GM23338 (cell line): ENCODE data around the gene NEO1. TPM values are rescaled to one million over a fixed set of nuclear protein-coding genes. Genes with fewer than 3 reads are reported as not detected.

Experiments
- ATAC-seq: fragments of 200-7000 bp; cut with Tn5 transposase; 3 replicates; pipeline ENCODE4 v1.9.1; 2020
- DNase-seq: peaks from one replicate; pipeline ENCODE4 v3.0.0-alpha.2; 2015; ENCODE audit warnings: low spot score
- H2AFZ ChIP-seq: fragments of 200-600 bp; sonication (generic); 2 replicates; pipeline ENCODE4 v1.8.0; 2016; ENCODE audit warnings: antibody characterized with exemption, mild to moderate bottlenecking, moderate library complexity
- H3F3A ChIP-seq: fragments of 200-600 bp; sonication (generic); replicated peaks from 2 replicates; pipeline ENCODE4 v1.8.0; 2017; ENCODE audit warnings: antibody characterized with exemption, mixed run types, low read depth
- H3K27ac ChIP-seq: fragments of 200-600 bp; sonication (generic); 2 replicates; pipeline ENCODE4 v1.6.1; 2016; ENCODE audit warnings: low read depth
- H3K27me3 ChIP-seq: fragments of 200-600 bp; sonication (generic); 2 replicates; pipeline ENCODE4 v1.8.0; 2016; ENCODE audit warnings: mild to moderate bottlenecking, mixed run types, moderate library complexity; ENCODE audit not compliant: insufficient read depth
- H3K36me3 ChIP-seq: fragments of 200-600 bp; sonication (generic); 2 replicates; pipeline ENCODE4 v1.8.0; 2016; ENCODE audit warnings: mild to moderate bottlenecking; ENCODE audit not compliant: insufficient read depth
- H3K4me1 ChIP-seq: fragments of 200-600 bp; sonication (generic); 2 replicates; pipeline ENCODE4 v1.8.0; 2016; ENCODE audit warnings: mild to moderate bottlenecking, moderate library complexity; ENCODE audit not compliant: insufficient read depth
- H3K4me2 ChIP-seq: fragments of 200-600 bp; sonication (generic); 2 replicates; pipeline ENCODE4 v1.7.1; 2017; ENCODE audit warnings: mixed run types
- H3K4me3 ChIP-seq: fragments of 200-600 bp; sonication (generic); 2 replicates; pipeline ENCODE4 v1.6.1; 2016; ENCODE audit warnings: mixed run types
- H3K79me2 ChIP-seq: fragments of 200-600 bp; sonication (generic); replicated peaks from 2 replicates; pipeline ENCODE4 v1.8.0; 2017; ENCODE audit warnings: mild to moderate bottlenecking; ENCODE audit not compliant: insufficient read depth
- H3K9me2 ChIP-seq: fragments of 200-600 bp; sonication (generic); 2 replicates; pipeline ENCODE4 v1.8.0; 2017; ENCODE audit not compliant: insufficient read depth
- H4K20me1 ChIP-seq: fragments of 200-600 bp; sonication (generic); replicated peaks from 2 replicates; pipeline ENCODE4 v1.8.0; 2017; ENCODE audit warnings: mild to moderate bottlenecking; ENCODE audit not compliant: insufficient read depth
- H3K27ac Mint-ChIP-seq: 2 replicates; pipeline ENCODE4 v1.8.0; 2020; ENCODE audit warnings: inconsistent platforms, mild to moderate bottlenecking, moderate library complexity, mixed read lengths
- H3K27me3 Mint-ChIP-seq: 3 replicates; pipeline ENCODE4 v1.8.0; 2022; ENCODE audit warnings: low read depth, mild to moderate bottlenecking, moderate library complexity, mixed read lengths, inconsistent platforms; ENCODE audit not compliant: insufficient read depth, poor library complexity
- H3K36me3 Mint-ChIP-seq: 3 replicates; pipeline ENCODE4 v1.8.0; 2021; ENCODE audit warnings: low read depth, mild to moderate bottlenecking, inconsistent platforms, moderate library complexity, mixed read lengths
- H3K4me1 Mint-ChIP-seq: 3 replicates; pipeline ENCODE4 v1.8.0; 2020; ENCODE audit warnings: mild to moderate bottlenecking, inconsistent platforms, mixed read lengths
- H3K4me3 Mint-ChIP-seq: 3 replicates; pipeline ENCODE4 v1.8.0; 2021; ENCODE audit warnings: moderate library complexity, mild to moderate bottlenecking, inconsistent platforms, mixed read lengths
- H3K9me3 Mint-ChIP-seq: 3 replicates; pipeline ENCODE4 v1.8.0; 2020; ENCODE audit warnings: moderate library complexity, mild to moderate bottlenecking, inconsistent platforms, mixed read lengths
- CREB1 ChIP-seq: fragments of 250-450 bp; sonication (Bioruptor Pico); IDR thresholded peaks from 2 replicates; pipeline ENCODE4 v1.5.0; 2020; ENCODE audit warnings: low read depth, mild to moderate bottlenecking, moderate library complexity
- EZH2phosphoT487 ChIP-seq: fragments of 200-600 bp; sonication (generic); IDR thresholded peaks from one replicate; pipeline ENCODE4 v1.8.1; 2018; ENCODE audit warnings: antibody characterized with exemption; ENCODE audit not compliant: unreplicated experiment
- JUNB ChIP-seq: IDR thresholded peaks from one replicate; pipeline ENCODE4 v1.6.1; 2016; ENCODE audit warnings: antibody characterized with exemption; ENCODE audit not compliant: unreplicated experiment
- NANOG ChIP-seq: IDR thresholded peaks from 2 replicates; pipeline ENCODE4 v1.6.1; 2016; ENCODE audit warnings: antibody characterized with exemption, borderline replicate concordance
- POLR2AphosphoS5 ChIP-seq: IDR thresholded peaks from 2 replicates; pipeline ENCODE4 v1.6.1; 2016; ENCODE audit warnings: antibody characterized with exemption, low read depth
- STAT1 ChIP-seq: IDR thresholded peaks from one replicate; pipeline ENCODE4 v1.6.1; 2016; ENCODE audit warnings: antibody characterized with exemption; ENCODE audit not compliant: unreplicated experiment
- polyA plus RNA-seq: library from polyadenylated mRNA; unstranded; fragments of >200 nt; fragmentation: Nextera tagmentation; extraction: Ambion mirVana; gene quantifications from 2 replicates; pipeline ENCODE4 v1.2.1, GENCODE V29; 2016
- total RNA-seq: library from RNA; depleted of rRNA; stranded (reverse); fragments of >200 nt; shearing (Covaris generic); gene quantifications from 2 replicates; pipeline ENCODE4 v1.2.3, GENCODE V29; 2014
- TF ChIP-seq, protein P1 (sequence below): IDR thresholded peaks from one replicate; pipeline ENCODE4 v1.6.1; 2018; ENCODE audit warnings: antibody characterized with exemption; ENCODE audit not compliant: unreplicated experiment
- TF ChIP-seq, protein P2 (sequence below): IDR thresholded peaks from 2 replicates; pipeline ENCODE4 v1.6.1; 2016; ENCODE audit warnings: antibody characterized with exemption
- TF ChIP-seq, protein P3 (sequence below), 2 experiments: fragments of 200-600 bp in 1 of 2; sonication (generic) in 1 of 2; conservative IDR thresholded peaks; 2 replicates each; pipeline versions ENCODE4 v1.5.1 to v1.6.1; 2016 to 2017; ENCODE audit warnings: antibody characterized with exemption in 2 of 2, low read depth in 2 of 2, mild to moderate bottlenecking in 2 of 2, moderate library complexity in 1 of 2

The NEO1 gene
- total and polyA plus RNA-seq, 2 experiments from 2014 or later, result 8.4 to 45.8 TPM

DNA sequence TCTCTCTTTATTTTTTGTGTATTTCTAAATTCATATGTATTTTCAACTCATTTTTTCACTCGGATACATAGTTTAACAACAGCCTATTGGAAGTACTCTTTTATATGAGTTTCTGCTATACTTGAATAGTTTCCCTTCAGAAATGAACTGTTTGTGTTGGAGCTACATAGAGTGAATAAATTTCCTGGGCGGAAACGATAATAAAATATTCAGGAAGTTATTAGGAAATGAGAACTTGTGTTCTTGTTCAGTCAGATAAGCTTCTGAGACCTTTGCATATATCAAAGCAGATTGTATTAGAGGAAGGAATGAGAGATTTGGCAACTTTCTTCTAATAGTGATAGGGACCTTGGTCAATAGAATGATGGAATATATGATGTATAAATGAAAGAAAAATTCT, 27.3 kb downstream of the NEO1 start (continued):
- TF ChIP-seq, protein P1, sequence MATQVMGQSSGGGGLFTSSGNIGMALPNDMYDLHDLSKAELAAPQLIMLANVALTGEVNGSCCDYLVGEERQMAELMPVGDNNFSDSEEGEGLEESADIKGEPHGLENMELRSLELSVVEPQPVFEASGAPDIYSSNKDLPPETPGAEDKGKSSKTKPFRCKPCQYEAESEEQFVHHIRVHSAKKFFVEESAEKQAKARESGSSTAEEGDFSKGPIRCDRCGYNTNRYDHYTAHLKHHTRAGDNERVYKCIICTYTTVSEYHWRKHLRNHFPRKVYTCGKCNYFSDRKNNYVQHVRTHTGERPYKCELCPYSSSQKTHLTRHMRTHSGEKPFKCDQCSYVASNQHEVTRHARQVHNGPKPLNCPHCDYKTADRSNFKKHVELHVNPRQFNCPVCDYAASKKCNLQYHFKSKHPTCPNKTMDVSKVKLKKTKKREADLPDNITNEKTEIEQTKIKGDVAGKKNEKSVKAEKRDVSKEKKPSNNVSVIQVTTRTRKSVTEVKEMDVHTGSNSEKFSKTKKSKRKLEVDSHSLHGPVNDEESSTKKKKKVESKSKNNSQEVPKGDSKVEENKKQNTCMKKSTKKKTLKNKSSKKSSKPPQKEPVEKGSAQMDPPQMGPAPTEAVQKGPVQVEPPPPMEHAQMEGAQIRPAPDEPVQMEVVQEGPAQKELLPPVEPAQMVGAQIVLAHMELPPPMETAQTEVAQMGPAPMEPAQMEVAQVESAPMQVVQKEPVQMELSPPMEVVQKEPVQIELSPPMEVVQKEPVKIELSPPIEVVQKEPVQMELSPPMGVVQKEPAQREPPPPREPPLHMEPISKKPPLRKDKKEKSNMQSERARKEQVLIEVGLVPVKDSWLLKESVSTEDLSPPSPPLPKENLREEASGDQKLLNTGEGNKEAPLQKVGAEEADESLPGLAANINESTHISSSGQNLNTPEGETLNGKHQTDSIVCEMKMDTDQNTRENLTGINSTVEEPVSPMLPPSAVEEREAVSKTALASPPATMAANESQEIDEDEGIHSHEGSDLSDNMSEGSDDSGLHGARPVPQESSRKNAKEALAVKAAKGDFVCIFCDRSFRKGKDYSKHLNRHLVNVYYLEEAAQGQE, result no peak

DNA sequence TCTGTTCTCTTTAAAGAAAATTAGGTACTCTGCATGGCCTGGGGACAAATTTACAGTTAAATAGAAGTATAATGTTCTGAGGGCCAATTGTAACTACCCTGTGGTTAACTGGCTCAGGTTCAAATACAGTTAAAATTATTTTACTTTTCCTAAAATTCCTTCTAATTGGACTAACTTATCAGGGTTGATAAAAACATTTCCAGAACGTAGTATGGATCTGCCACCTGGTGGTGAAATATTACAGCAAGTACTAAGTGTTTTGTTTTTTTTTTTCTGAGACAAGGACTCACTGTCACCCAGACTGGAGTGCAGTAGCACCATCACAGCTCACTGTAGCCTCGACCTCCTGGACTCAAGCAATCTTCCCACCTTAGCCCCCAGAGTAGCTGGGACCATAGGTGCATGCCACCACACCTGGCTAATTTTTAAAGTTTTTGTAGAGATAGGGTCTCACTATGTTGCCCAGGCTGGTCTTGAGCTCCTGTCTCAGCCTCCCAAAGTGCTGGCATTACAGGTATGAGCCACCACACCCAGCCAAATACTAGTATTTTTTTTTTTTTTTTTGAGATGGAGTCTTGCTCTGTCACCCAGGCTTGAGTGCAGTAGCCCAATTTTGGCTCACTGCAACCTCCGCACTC, 29.2 kb downstream of the NEO1 start:
- Mint-ChIP-seq H3K9me3 (no peaks in the 10 kb centered on the region), H3K36me3 (no peaks in the 10 kb centered on the region), H3K27ac (no peak overlapping the region), H3K4me3 (no peak overlapping the region), H3K4me1 (peaks cover 21% of the 10 kb centered on the region; the same call in 2 of the 3 replicates), H3K27me3 (no peaks in the 10 kb centered on the region)
- H3K79me2 ChIP-seq, result peaks cover 78% of the 10 kb centered on the region
- no peak overlapping the region for H3K4me2 ChIP-seq
- peaks cover 7% of the 10 kb centered on the region; the same call in 1 of the 2 replicates for H4K20me1 ChIP-seq
- DNase-seq, result peak; percentile 74
- H3K4me3 ChIP-seq, result no peak overlapping the region
- no peak overlapping the region for H3K27ac ChIP-seq
- H3K9me2 ChIP-seq, result no peaks in the 10 kb centered on the region
- H3F3A ChIP-seq, result no peaks in the 10 kb centered on the region
- H2AFZ ChIP-seq, result no peak overlapping the region
- H3K36me3 ChIP-seq, result no peaks in the 10 kb centered on the region
- TF ChIP-seq POLR2AphosphoS5 (no peak), NANOG (no peak), STAT1 (no peak)
- TF ChIP-seq, protein P2, sequence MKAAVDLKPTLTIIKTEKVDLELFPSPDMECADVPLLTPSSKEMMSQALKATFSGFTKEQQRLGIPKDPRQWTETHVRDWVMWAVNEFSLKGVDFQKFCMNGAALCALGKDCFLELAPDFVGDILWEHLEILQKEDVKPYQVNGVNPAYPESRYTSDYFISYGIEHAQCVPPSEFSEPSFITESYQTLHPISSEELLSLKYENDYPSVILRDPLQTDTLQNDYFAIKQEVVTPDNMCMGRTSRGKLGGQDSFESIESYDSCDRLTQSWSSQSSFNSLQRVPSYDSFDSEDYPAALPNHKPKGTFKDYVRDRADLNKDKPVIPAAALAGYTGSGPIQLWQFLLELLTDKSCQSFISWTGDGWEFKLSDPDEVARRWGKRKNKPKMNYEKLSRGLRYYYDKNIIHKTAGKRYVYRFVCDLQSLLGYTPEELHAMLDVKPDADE, result no peak
- TF ChIP-seq, protein P3, sequence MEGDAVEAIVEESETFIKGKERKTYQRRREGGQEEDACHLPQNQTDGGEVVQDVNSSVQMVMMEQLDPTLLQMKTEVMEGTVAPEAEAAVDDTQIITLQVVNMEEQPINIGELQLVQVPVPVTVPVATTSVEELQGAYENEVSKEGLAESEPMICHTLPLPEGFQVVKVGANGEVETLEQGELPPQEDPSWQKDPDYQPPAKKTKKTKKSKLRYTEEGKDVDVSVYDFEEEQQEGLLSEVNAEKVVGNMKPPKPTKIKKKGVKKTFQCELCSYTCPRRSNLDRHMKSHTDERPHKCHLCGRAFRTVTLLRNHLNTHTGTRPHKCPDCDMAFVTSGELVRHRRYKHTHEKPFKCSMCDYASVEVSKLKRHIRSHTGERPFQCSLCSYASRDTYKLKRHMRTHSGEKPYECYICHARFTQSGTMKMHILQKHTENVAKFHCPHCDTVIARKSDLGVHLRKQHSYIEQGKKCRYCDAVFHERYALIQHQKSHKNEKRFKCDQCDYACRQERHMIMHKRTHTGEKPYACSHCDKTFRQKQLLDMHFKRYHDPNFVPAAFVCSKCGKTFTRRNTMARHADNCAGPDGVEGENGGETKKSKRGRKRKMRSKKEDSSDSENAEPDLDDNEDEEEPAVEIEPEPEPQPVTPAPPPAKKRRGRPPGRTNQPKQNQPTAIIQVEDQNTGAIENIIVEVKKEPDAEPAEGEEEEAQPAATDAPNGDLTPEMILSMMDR (conservative IDR thresholded peaks at IDR 0.05; ENCODE audit: low read depth in 2 of 2), result peak; percentile 58 to 73
- no peaks in the 10 kb centered on the region for H3K27me3 ChIP-seq
- ATAC-seq, result peak; percentile 43; the same call in 2 of the 3 replicates
- peaks cover 11% of the 10 kb centered on the region for H3K4me1 ChIP-seq

DNA sequence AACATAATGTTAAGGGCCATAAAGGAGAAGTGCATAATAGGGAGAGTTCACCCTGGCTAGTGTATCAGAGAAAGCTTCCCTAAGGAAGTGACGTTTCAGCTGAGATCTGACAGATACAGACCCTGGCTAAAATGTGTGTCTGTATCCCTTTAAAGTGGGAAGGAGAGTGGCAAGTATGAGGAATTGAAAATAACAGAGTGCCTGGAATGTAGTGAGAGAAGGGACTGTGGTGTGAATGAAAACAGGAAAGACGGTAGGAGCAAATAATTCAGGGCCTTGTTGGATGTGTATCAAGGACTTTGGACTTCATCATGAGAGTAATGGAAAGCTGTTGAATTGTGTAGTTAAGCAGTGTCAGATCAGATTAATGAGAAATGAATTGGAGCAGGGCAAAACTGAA, 30.5 kb downstream of the NEO1 start:
- H3K4me3 ChIP-seq, result no peak overlapping the region
- ATAC-seq, result no peak
- no peaks in the 10 kb centered on the region for H3F3A ChIP-seq
- H3K4me2 ChIP-seq, result no peak overlapping the region
- H3K4me1 Mint-ChIP-seq, result peaks cover 20% of the 10 kb centered on the region; the same call in 2 of the 3 replicates
- no peak for DNase-seq
- H3K4me3 Mint-ChIP-seq, result no peak overlapping the region
- no peaks in the 10 kb centered on the region for H3K36me3 Mint-ChIP-seq
- H3K36me3 ChIP-seq, result no peaks in the 10 kb centered on the region
- peaks cover 7% of the 10 kb centered on the region; the same call in 1 of the 2 replicates for H4K20me1 ChIP-seq
- no peaks in the 10 kb centered on the region for H3K9me2 ChIP-seq
- no peaks in the 10 kb centered on the region for H3K27me3 Mint-ChIP-seq
- H3K79me2 ChIP-seq, result peaks cover 77% of the 10 kb centered on the region
- no peaks in the 10 kb centered on the region for H3K27me3 ChIP-seq
- peaks cover 11% of the 10 kb centered on the region for H3K4me1 ChIP-seq
- no peak overlapping the region for H2AFZ ChIP-seq
- H3K27ac ChIP-seq, result no peak overlapping the region
- H3K27ac Mint-ChIP-seq, result no peak overlapping the region
- no peaks in the 10 kb centered on the region for H3K9me3 Mint-ChIP-seq
- TF ChIP-seq EZH2phosphoT487 (no peak), STAT1 (no peak), CREB1 (CRISPR knock-in tag) (no peak), JUNB (no peak)
- TF ChIP-seq, protein P1, result no peak
- TF ChIP-seq, protein P3 (conservative IDR thresholded peaks at IDR 0.05; ENCODE audit: low read depth in 2 of 2), result no peak
